ENCODE results near the gene PRRT1.
"Not testable (repeated sequence)": the region's sequence is repeated elsewhere in the genome, so short reads cannot be mapped to it uniquely, and the experiment has no call there.

PRRT1 gene

DNA sequence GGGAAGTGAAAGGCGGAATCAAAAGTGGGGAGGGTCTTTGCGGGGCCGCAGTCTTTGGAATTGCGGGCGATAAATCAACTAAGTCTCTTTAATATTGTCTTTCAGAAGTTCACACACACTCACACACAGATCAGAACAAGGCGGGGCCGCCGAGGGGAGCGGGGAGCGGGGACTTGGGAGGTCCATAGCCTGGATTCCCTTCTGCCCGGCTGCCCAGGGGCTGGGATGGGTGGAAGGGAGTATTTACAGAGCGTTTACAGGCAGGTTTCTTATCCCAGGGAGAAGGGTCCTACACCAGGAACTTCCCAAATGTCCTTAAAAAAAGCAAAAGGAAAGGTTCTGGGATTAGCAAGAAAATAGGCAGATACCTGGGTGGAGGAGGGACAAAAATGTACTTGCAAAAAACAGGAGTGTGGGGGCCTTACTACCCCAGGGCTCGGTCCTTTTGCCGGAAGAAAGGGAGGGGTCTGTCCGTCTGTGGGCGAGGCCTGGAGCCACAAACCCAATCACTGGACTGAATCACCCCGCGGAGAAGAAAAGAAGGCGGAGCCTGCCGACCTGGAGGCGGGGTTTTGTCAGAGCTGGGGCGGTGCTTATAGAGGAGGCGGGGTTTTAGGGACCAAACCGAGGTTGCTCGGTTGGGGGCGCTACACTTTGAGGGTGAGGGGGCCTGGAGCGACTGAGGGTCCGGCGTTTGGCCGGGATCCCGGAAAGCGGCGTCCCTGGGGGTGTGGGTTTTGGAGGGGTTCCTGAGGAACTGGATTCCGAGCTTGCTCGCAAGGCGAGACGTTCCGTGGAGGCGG is 3.2 kb downstream of the PRRT1 start:
- Histone ChIP-seq H3K27ac (no peak overlapping the region), H3K4me1 (peaks cover 0 to 33% (median 28%) of the 10 kb centered on the region in 4 donors), H3K9me3 (no peaks in the 10 kb centered on the region), H3K4me3 (peak overlapping the region in 1 of 2 donors; percentile 17), H3K36me3 (peaks cover 4 to 11% (median 11%) of the 10 kb centered on the region in 3 donors), H3K27me3 (no peaks in the 10 kb centered on the region)
- intact Hi-C loops (cut with DNase I; ENCODE audit: low total_unique reads) = no loop called here
- peak in 1 of 2 donors; percentile 58 for DNase-seq
- TF ChIP-seq, protein P1, sequence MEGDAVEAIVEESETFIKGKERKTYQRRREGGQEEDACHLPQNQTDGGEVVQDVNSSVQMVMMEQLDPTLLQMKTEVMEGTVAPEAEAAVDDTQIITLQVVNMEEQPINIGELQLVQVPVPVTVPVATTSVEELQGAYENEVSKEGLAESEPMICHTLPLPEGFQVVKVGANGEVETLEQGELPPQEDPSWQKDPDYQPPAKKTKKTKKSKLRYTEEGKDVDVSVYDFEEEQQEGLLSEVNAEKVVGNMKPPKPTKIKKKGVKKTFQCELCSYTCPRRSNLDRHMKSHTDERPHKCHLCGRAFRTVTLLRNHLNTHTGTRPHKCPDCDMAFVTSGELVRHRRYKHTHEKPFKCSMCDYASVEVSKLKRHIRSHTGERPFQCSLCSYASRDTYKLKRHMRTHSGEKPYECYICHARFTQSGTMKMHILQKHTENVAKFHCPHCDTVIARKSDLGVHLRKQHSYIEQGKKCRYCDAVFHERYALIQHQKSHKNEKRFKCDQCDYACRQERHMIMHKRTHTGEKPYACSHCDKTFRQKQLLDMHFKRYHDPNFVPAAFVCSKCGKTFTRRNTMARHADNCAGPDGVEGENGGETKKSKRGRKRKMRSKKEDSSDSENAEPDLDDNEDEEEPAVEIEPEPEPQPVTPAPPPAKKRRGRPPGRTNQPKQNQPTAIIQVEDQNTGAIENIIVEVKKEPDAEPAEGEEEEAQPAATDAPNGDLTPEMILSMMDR (IDR thresholded peaks at IDR 0.05) = no peak

DNA sequence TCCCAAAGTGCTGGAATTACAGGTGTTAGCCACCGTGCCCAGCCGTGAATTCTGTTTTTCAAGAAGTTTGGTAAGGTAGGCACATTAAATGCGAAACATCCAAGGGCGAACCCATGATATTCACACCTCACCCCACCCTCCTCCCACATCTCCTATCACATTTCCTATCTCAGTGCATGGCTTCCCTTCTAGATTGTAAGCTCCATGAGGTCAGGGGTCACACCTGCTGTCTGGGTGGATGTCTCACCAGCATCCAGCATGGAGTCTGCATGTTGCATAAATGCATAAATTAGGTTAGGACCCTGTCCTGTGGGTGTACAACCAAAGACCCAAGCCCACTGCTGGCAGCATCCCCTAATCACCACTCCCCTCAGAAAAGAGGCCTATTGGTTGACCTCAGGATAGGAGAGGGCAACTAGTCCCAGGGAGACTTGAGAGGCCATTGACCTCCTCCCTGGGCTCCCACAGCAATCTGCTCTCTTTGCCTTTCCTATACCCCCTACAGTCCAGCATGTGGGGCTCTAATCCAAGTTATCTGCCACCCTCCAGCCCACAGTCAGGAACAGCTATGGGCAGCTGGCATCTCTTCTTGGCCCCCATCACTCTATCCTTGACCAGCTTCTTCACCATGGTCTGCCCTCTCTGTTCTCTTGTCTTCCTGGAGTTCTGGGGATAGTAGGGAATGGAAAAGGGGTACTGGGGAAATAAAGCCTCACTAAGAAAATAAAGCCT is 4.2 kb downstream of the PRRT1 start:
- Histone ChIP-seq H3K36me3 (peaks cover 4 to 11% (median 11%) of the 10 kb centered on the region in 3 donors), H3K4me3 (no peak overlapping the region), H3K27me3 (no peaks in the 10 kb centered on the region), H3K27ac (no peak overlapping the region), H3K9me3 (no peaks in the 10 kb centered on the region), H3K4me1 (peaks cover 0 to 25% (median 22%) of the 10 kb centered on the region in 4 donors)
- TF ChIP-seq, protein P1 (IDR thresholded peaks at IDR 0.05) = no peak
- DNase-seq = no peak
- intact Hi-C loops (cut with DNase I; ENCODE audit: low total_unique reads) = no loop called here

DNA sequence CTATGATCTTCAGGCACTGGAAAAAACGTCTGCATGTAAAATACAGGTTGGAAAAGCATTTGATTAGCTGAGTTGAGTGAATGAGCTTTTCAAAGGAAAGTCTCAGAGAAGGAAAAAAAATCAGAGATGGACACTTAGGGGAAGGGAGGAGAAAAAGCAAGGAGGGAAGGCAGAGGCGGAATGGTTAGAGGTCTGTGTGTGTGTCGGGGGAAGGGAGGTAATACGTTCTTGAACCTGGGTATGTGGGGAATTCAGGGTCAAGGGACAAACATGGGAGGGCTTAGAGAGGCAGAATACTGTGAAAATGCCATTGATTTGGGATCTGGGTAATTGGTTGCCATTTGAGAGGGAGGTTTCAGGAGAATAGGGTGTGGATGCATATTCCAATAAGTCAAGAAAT is 5.1 kb downstream of the PRRT1 start:
- peaks cover 4 to 11% (median 11%) of the 10 kb centered on the region in 3 donors for H3K36me3 ChIP-seq
- no peak overlapping the region for H3K27ac ChIP-seq
- no peak overlapping the region for H3K4me3 ChIP-seq
- intact Hi-C loops (cut with DNase I; ENCODE audit: low total_unique reads) = no loop called here
- no peak for DNase-seq
- H3K9me3 ChIP-seq = no peaks in the 10 kb centered on the region
- no peaks in the 10 kb centered on the region for H3K27me3 ChIP-seq
- TF ChIP-seq, protein P1 (IDR thresholded peaks at IDR 0.05) = no peak
- peaks cover 0 to 18% (median 16%) of the 10 kb centered on the region in 4 donors for H3K4me1 ChIP-seq

DNA sequence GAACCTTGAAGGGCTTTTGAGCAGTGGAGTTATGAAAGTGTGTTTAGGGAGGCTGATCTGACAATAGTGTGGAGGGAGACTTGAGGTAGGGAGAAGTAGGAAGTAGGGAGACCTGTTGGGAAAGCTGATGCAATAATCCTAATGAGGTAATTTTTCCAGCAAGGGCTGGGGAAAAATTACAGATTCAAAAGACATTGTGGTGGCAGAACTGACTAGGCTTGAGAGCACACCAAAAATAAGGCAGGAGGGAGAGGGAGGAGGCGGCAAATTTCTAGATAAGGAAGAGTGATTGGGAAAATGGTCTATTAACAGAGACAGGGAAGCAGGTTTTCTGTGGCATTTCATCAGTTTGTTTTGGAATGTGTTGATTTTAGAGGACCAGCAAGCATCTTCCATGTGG is 5.5 kb downstream of the PRRT1 start:
- Histone ChIP-seq H3K27ac (no peak overlapping the region), H3K27me3 (no peaks in the 10 kb centered on the region), H3K4me1 (peaks cover 0 to 15% (median 15%) of the 10 kb centered on the region in 4 donors), H3K4me3 (no peak overlapping the region), H3K9me3 (no peaks in the 10 kb centered on the region), H3K36me3 (peaks cover 4 to 11% (median 11%) of the 10 kb centered on the region in 3 donors)
- DNase-seq = no peak
- intact Hi-C loops (cut with DNase I; ENCODE audit: low total_unique reads) = no loop called here
- TF ChIP-seq, protein P1 (IDR thresholded peaks at IDR 0.05) = no peak

DNA sequence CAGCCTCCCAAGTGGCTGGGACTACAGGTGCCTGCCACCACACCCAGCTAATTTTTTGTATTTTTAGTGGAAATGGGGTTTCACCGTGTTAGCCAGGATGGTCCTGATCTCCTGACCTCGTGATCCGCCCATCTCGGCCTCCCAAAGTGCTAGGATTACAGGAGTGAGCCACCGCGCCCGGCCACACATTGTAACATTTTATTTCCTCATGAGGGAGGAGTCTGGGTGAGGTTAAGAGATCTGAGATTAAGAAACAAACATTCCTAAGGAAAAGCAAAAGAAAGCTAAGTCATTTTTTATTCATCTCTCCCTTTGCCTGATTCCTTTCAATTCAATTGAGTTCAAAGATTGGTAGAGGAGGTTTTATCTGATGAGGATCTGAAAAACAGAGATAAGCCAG is 7.5 kb downstream of the PRRT1 start:
- H3K27ac ChIP-seq; DNase-seq; intact Hi-C loops (cut with DNase I; ENCODE audit: low total_unique reads); H3K9me3 ChIP-seq; H3K4me1 ChIP-seq; H3K27me3 ChIP-seq; H3K4me3 ChIP-seq; H3K36me3 ChIP-seq: not testable (repeated sequence)

Data from tibial artery (tissue), 4 donors.